ENCODE measurements around the gene COQ10B.
"Not testable (repeated sequence)": the region's sequence is repeated elsewhere in the genome, so short reads cannot be mapped to it uniquely, and the experiment has no call there.

Gene COQ10B

GRCh38 chr2:197450935-197451358, 2.4 kb upstream of the COQ10B start:
- not testable (repeated sequence) for DNase-seq (ENCODE audit: low read depth)

GRCh38 chr2:197452754-197453122, 614 bp upstream of the COQ10B start:
- DNase-seq (ENCODE audit: low read depth) = no peak

- no peak for DNase-seq (ENCODE audit: low read depth)
Observed at GRCh38 chr2:197453914-197454398, 604 bp downstream of the COQ10B start.

- DNase-seq (ENCODE audit: low read depth) = no peak
Observed at GRCh38 chr2:197454923-197455322, 1.6 kb downstream of the COQ10B start.

GRCh38 chr2:197455428-197455827, 2.1 kb downstream of the COQ10B start:
- no peak for DNase-seq (ENCODE audit: low read depth)

GRCh38 chr2:197460649-197461048, 7.3 kb downstream of the COQ10B start:
- no peak for DNase-seq (ENCODE audit: low read depth)

GRCh38 chr2:197461057-197461456, 7.7 kb downstream of the COQ10B start:
- DNase-seq (ENCODE audit: low read depth) = no peak

GRCh38 chr2:197464175-197464574, 10.8 kb downstream of the COQ10B start:
- DNase-seq (ENCODE audit: low read depth) = no peak

- DNase-seq (ENCODE audit: low read depth) = no peak
Observed at GRCh38 chr2:197472166-197472565, 18.8 kb downstream of the COQ10B start.

GRCh38 chr2:197477797-197478196, 24.4 kb downstream of the COQ10B start:
- no peak for DNase-seq (ENCODE audit: low read depth)

- no peak for DNase-seq (ENCODE audit: low read depth)
Observed at GRCh38 chr2:197480165-197481036, 27.0 kb downstream of the COQ10B start.

- DNase-seq (ENCODE audit: low read depth) = not testable (repeated sequence)
Observed at GRCh38 chr2:197484248-197484647, 30.9 kb downstream of the COQ10B start.

GRCh38 chr2:197486175-197486574, 32.8 kb downstream of the COQ10B start:
- DNase-seq (ENCODE audit: low read depth) = no peak

- DNase-seq (ENCODE audit: low read depth) = no peak
Observed at GRCh38 chr2:197487385-197487784, 34.0 kb downstream of the COQ10B start.

- DNase-seq (ENCODE audit: low read depth) = no peak
Observed at GRCh38 chr2:197495433-197496134, 42.2 kb downstream of the COQ10B start.

- no peak for DNase-seq (ENCODE audit: low read depth)
Observed at GRCh38 chr2:197496695-197497094, 43.3 kb downstream of the COQ10B start.

- DNase-seq (ENCODE audit: low read depth) = no peak
Observed at GRCh38 chr2:197497326-197497725, 44.0 kb downstream of the COQ10B start.

GRCh38 chr2:197498235-197498936, 45.0 kb downstream of the COQ10B start:
- DNase-seq (ENCODE audit: low read depth) = no peak

GRCh38 chr2:197498937-197499593, 45.7 kb downstream of the COQ10B start:
- peak; percentile 7 for DNase-seq (ENCODE audit: low read depth)

GRCh38 chr2:197499594-197500502, 46.5 kb downstream of the COQ10B start, which contains the start of the genes HSPD1 and HSPE1:
Gene HSPD1 (minus strand): TSS chr2:197499840. CDS start chr2:197498848, 992 bp downstream.
Gene HSPE1 (plus strand): TSS chr2:197500379. CDS start chr2:197500437, 58 bp downstream.
- DNase-seq (ENCODE audit: low read depth) = peak; percentile 93

Measured in stimulated activated CD8-positive, alpha-beta memory T cell treated with anti-CD3 and anti-CD28 coated beads, Interleukin-15, amount 100 ng/mL, for 1 hour (primary cell).